ENCODE measurements around the gene PRKN.

The PRKN gene

GRCh38 chr6:162369091-162369490 is 358.5 kb downstream of the PRKN start:
- no peak for DNase-seq

GRCh38 chr6:162364488-162364887 is 363.1 kb downstream of the PRKN start:
- no peak for DNase-seq

GRCh38 chr6:162363757-162364156 is 363.8 kb downstream of the PRKN start:
- DNase-seq: no peak

- DNase-seq: no peak
Observed at GRCh38 chr6:162360901-162361567, 366.5 kb downstream of the PRKN start.

GRCh38 chr6:162358625-162359024 is 368.9 kb downstream of the PRKN start:
- no peak for DNase-seq

GRCh38 chr6:162345051-162345511 is 382.5 kb downstream of the PRKN start:
- DNase-seq: no peak

- DNase-seq: no peak
Observed at GRCh38 chr6:162344646-162345010, 382.9 kb downstream of the PRKN start.

- DNase-seq: no peak
Observed at GRCh38 chr6:162343936-162344645, 383.5 kb downstream of the PRKN start.

- no peak for DNase-seq
Observed at GRCh38 chr6:162343198-162343935, 384.2 kb downstream of the PRKN start.

GRCh38 chr6:162337412-162337811 is 390.2 kb downstream of the PRKN start:
- DNase-seq: no peak

- no peak for DNase-seq
Observed at GRCh38 chr6:162336359-162336758, 391.2 kb downstream of the PRKN start.

GRCh38 chr6:162332365-162332764 is 395.2 kb downstream of the PRKN start:
- no peak for DNase-seq

GRCh38 chr6:162331911-162332310 is 395.7 kb downstream of the PRKN start:
- DNase-seq: no peak

GRCh38 chr6:162325826-162326225 is 401.7 kb downstream of the PRKN start:
- DNase-seq: no peak

GRCh38 chr6:162325051-162325450 is 402.5 kb downstream of the PRKN start:
- no peak for DNase-seq

GRCh38 chr6:162315291-162315690 is 412.3 kb downstream of the PRKN start:
- no peak for DNase-seq

- no peak for DNase-seq
Observed at GRCh38 chr6:162313922-162314660, 413.5 kb downstream of the PRKN start.

- no peak for DNase-seq
Observed at GRCh38 chr6:162307865-162308264, 419.7 kb downstream of the PRKN start.

- no peak for DNase-seq
Observed at GRCh38 chr6:162306616-162307015, 420.9 kb downstream of the PRKN start.

GRCh38 chr6:162301128-162301527 is 426.4 kb downstream of the PRKN start:
- no peak for DNase-seq

GRCh38 chr6:162294029-162294428 is 433.5 kb downstream of the PRKN start:
- DNase-seq: no peak

- DNase-seq: no peak
Observed at GRCh38 chr6:162292915-162293314, 434.7 kb downstream of the PRKN start.

- no peak for DNase-seq
Observed at GRCh38 chr6:162290846-162291465, 436.6 kb downstream of the PRKN start.

Data from activated gamma-delta T cell treated with Interleukin-2 at 50 U/mL for 16 hours (primary cell).